Activated CD4-positive, alpha-beta memory T cell treated with anti-CD3 and anti-CD28 coated beads, Interleukin-2, amount 10 ng/mL, durations not matched to agents 7 days and 5 days (primary cell): Measurements from ENCODE around the gene TFCP2. TPM values are rescaled to one million over a fixed set of nuclear protein-coding genes. Genes with fewer than 3 reads are reported as not detected.
"Not testable (repeated sequence)": the region's sequence is repeated elsewhere in the genome, so short reads cannot be mapped to it uniquely, and the experiment has no call there.

Source experiments
- CTCF ChIA-PET: fragments of 350-600 bp; sonication (Branson Sonifier 250); formaldehyde crosslinking; loops from one replicate; lab custom pipeline; 2021; ENCODE audit warnings: antibody characterized with exemption, inconsistent platforms; lab: Charles Lee
- POLR2A ChIA-PET: fragments of 350-600 bp; sonication (Branson Sonifier 250); formaldehyde crosslinking; loops from one replicate; lab custom pipeline; 2021; ENCODE audit warnings: antibody characterized with exemption; lab: Charles Lee
- DNase-seq: peaks from one replicate; pipeline ENCODE4 v3.0.0-alpha.2; 2020
- H3K27ac Mint-ChIP-seq: one replicate; pipeline ENCODE4 v1.8.0; 2021; ENCODE audit warnings: mild to moderate bottlenecking, mixed read lengths
- H3K27me3 Mint-ChIP-seq: one replicate; pipeline ENCODE4 v1.8.0; 2021; ENCODE audit warnings: mixed read lengths
- H3K36me3 Mint-ChIP-seq: one replicate; pipeline ENCODE4 v1.8.0; 2021; ENCODE audit warnings: low read depth, mixed read lengths
- H3K4me1 Mint-ChIP-seq: one replicate; pipeline ENCODE4 v1.8.0; 2021; ENCODE audit warnings: mixed read lengths
- H3K4me3 Mint-ChIP-seq: one replicate; pipeline ENCODE4 v1.8.0; 2021; ENCODE audit warnings: mild to moderate bottlenecking, mixed read lengths
- H3K9me3 Mint-ChIP-seq: one replicate; pipeline ENCODE4 v1.8.0; 2021; ENCODE audit warnings: mixed read lengths
- total RNA-seq, 2 experiments: library from RNA; stranded (reverse); gene quantifications; one replicate each; pipeline ENCODE4 v1.2.3, GENCODE V29; 2021

TFCP2 gene
- total RNA-seq, 2 experiments from 2014 or later, result 34.3 to 35.9 TPM

GRCh38 chr12:51083126-51083833 is 89.7 kb downstream of the TFCP2 start, which contains the start of gene CSRNP2:
CSRNP2 (minus strand) TSS chr12:51083596; CDS start chr12:51076561, 7,035 bp downstream.
- POLR2A ChIA-PET, result interaction anchor here (0.6 to 4.4 kb wide), 22 partner anchors 9 to 319 kb away, joined by 3 to 31 read pairs (median 5); partner anchors contain the start of genes ATF1, BIN2, DAZAP2 and GALNT6
- Mint-ChIP-seq H3K27me3 (no peaks in the 10 kb centered on the region), H3K4me1 (peaks cover 42% of the 10 kb centered on the region), H3K4me3 (peak within 1 kb of the TSS; percentile 92), H3K36me3 (peaks cover 17% of the 10 kb centered on the region), H3K9me3 (no peaks in the 10 kb centered on the region), H3K27ac (peak within 1 kb of the TSS; percentile 71)
- CTCF ChIA-PET, result interaction anchor here (0.6 to 0.9 kb wide), 4 partner anchors 35 to 318 kb away, joined by 3 to 5 read pairs (median 4); partner anchors contain the start of genes LETMD1 and POU6F1
- DNase-seq, result peak; percentile 96

GRCh38 chr12:51082561-51083125 is 90.3 kb downstream of the TFCP2 start:
- H3K9me3 Mint-ChIP-seq, result no peaks in the 10 kb centered on the region
- peaks cover 41% of the 10 kb centered on the region for H3K4me1 Mint-ChIP-seq
- ChIA-PET CTCF (interaction anchor here (0.5 to 0.9 kb wide), 2 partner anchors 317 to 774 kb away, joined by 4 to 5 read pairs; no protein-coding TSS in a partner anchor), POLR2A (interaction anchor here (1.0 to 4.4 kb wide), 17 partner anchors 8 to 319 kb away, joined by 3 to 31 read pairs (median 7); partner anchors contain the start of genes ATF1, BIN2, DAZAP2 and GALNT6)
- DNase-seq, result peak; percentile 35
- H3K4me3 Mint-ChIP-seq, result peak overlapping the region; percentile 92
- H3K27me3 Mint-ChIP-seq, result no peaks in the 10 kb centered on the region
- peak overlapping the region; percentile 71 for H3K27ac Mint-ChIP-seq
- peaks cover 17% of the 10 kb centered on the region for H3K36me3 Mint-ChIP-seq

GRCh38 chr12:51081421-51081820 is 91.5 kb downstream of the TFCP2 start:
- no peak overlapping the region for H3K27ac Mint-ChIP-seq
- H3K4me3 Mint-ChIP-seq, result no peak overlapping the region
- H3K27me3 Mint-ChIP-seq, result no peaks in the 10 kb centered on the region
- DNase-seq, result no peak
- H3K4me1 Mint-ChIP-seq, result peaks cover 38% of the 10 kb centered on the region
- H3K36me3 Mint-ChIP-seq, result peaks cover 17% of the 10 kb centered on the region
- H3K9me3 Mint-ChIP-seq, result no peaks in the 10 kb centered on the region
- ChIA-PET CTCF (interaction anchor here (0.7 to 1.7 kb wide), 2 partner anchors 171 to 970 kb away, joined by 3 read pairs; partner anchors contain the start of gene COX14), POLR2A (interaction anchor here (0.5 to 4.4 kb wide), 6 partner anchors 12 to 199 kb away, joined by 3 to 31 read pairs (median 4); partner anchors contain the start of gene LETMD1)

GRCh38 chr12:51080136-51080535 is 92.8 kb downstream of the TFCP2 start:
- peaks cover 40% of the 10 kb centered on the region for H3K4me1 Mint-ChIP-seq
- no peak for DNase-seq
- H3K36me3 Mint-ChIP-seq, result peaks cover 15% of the 10 kb centered on the region
- no peak overlapping the region for H3K27ac Mint-ChIP-seq
- no peaks in the 10 kb centered on the region for H3K9me3 Mint-ChIP-seq
- ChIA-PET CTCF (interaction anchor here (1.7 kb wide), 1 partner anchor 173 kb away, joined by 3 read pairs; no protein-coding TSS in a partner anchor), POLR2A (interaction anchor here (4.4 kb wide), 1 partner anchor 31 kb away, joined by 31 read pairs; the partner anchor contains the start of gene LETMD1)
- no peak overlapping the region for H3K4me3 Mint-ChIP-seq
- H3K27me3 Mint-ChIP-seq, result no peaks in the 10 kb centered on the region

- Mint-ChIP-seq H3K4me1 (peaks cover 39% of the 10 kb centered on the region), H3K36me3 (peaks cover 15% of the 10 kb centered on the region)
- H3K9me3 Mint-ChIP-seq, DNase-seq, POLR2A ChIA-PET, H3K4me3 Mint-ChIP-seq, H3K27ac Mint-ChIP-seq, H3K27me3 Mint-ChIP-seq: not testable (repeated sequence)
- CTCF ChIA-PET, result interaction anchor here (0.6 kb wide), 1 partner anchor 561 kb away, joined by 4 read pairs; no protein-coding TSS in a partner anchor
Measured at GRCh38 chr12:51078866-51079265, 94.1 kb downstream of the TFCP2 start.

- Mint-ChIP-seq H3K36me3 (peaks cover 19% of the 10 kb centered on the region), H3K4me1 (peaks cover 35% of the 10 kb centered on the region)
- DNase-seq, H3K27me3 Mint-ChIP-seq, H3K27ac Mint-ChIP-seq, POLR2A ChIA-PET, H3K4me3 Mint-ChIP-seq, H3K9me3 Mint-ChIP-seq: not testable (repeated sequence)
- CTCF ChIA-PET, result interaction anchor here (0.6 kb wide), 1 partner anchor 561 kb away, joined by 4 read pairs; no protein-coding TSS in a partner anchor
Measured at GRCh38 chr12:51078346-51078745, 94.6 kb downstream of the TFCP2 start.

GRCh38 chr12:51077930-51078329 is 95.0 kb downstream of the TFCP2 start:
- no peak overlapping the region for H3K4me3 Mint-ChIP-seq
- peaks cover 19% of the 10 kb centered on the region for H3K36me3 Mint-ChIP-seq
- H3K9me3 Mint-ChIP-seq, result no peaks in the 10 kb centered on the region
- ChIA-PET CTCF (no interaction called here), POLR2A (no interaction called here)
- H3K27ac Mint-ChIP-seq, result no peak overlapping the region
- no peaks in the 10 kb centered on the region for H3K27me3 Mint-ChIP-seq
- peaks cover 33% of the 10 kb centered on the region for H3K4me1 Mint-ChIP-seq
- no peak for DNase-seq

GRCh38 chr12:51076236-51076930 is 96.6 kb downstream of the TFCP2 start:
- Mint-ChIP-seq H3K4me3 (no peak overlapping the region), H3K4me1 (peaks cover 18% of the 10 kb centered on the region), H3K9me3 (no peaks in the 10 kb centered on the region), H3K36me3 (peaks cover 20% of the 10 kb centered on the region), H3K27me3 (no peaks in the 10 kb centered on the region), H3K27ac (peak overlapping the region; percentile 40)
- no peak for DNase-seq
- POLR2A ChIA-PET, result interaction anchor here (0.7 to 2.1 kb wide), 6 partner anchors 12 to 162 kb away, joined by 3 to 8 read pairs (median 4); partner anchors contain the start of genes DAZAP2, LETMD1 and SLC11A2
- CTCF ChIA-PET, result interaction anchor here (0.8 to 1.6 kb wide), 4 partner anchors 11 to 265 kb away, joined by 3 to 6 read pairs (median 4); no protein-coding TSS in a partner anchor

GRCh38 chr12:51075390-51075789 is 97.5 kb downstream of the TFCP2 start:
- H3K36me3 Mint-ChIP-seq, result peaks cover 19% of the 10 kb centered on the region
- no peak for DNase-seq
- no peaks in the 10 kb centered on the region for H3K27me3 Mint-ChIP-seq
- CTCF ChIA-PET, result interaction anchor here (1.1 to 1.6 kb wide), 3 partner anchors 143 to 266 kb away, joined by 3 to 6 read pairs (median 5); no protein-coding TSS in a partner anchor
- H3K9me3 Mint-ChIP-seq, result no peaks in the 10 kb centered on the region
- H3K4me3 Mint-ChIP-seq, result no peak overlapping the region
- peaks cover 15% of the 10 kb centered on the region for H3K4me1 Mint-ChIP-seq
- no peak overlapping the region for H3K27ac Mint-ChIP-seq
- POLR2A ChIA-PET, result interaction anchor here (1.2 to 1.6 kb wide), 4 partner anchors 8 to 163 kb away, joined by 4 to 14 read pairs (median 5); partner anchors contain the start of genes CSRNP2, DAZAP2 and SLC11A2

GRCh38 chr12:51071663-51072062 is 101.3 kb downstream of the TFCP2 start:
- no peaks in the 10 kb centered on the region for H3K9me3 Mint-ChIP-seq
- no peak for DNase-seq
- ChIA-PET POLR2A (interaction anchor here (1.0 kb wide), 1 partner anchor 11 kb away, joined by 3 read pairs; the partner anchor contains the start of gene CSRNP2), CTCF (no interaction called here)
- no peaks in the 10 kb centered on the region for H3K27me3 Mint-ChIP-seq
- peaks cover 26% of the 10 kb centered on the region for H3K36me3 Mint-ChIP-seq
- H3K4me3 Mint-ChIP-seq, result no peak overlapping the region
- H3K27ac Mint-ChIP-seq, result no peak overlapping the region
- H3K4me1 Mint-ChIP-seq, result peaks cover 9% of the 10 kb centered on the region

GRCh38 chr12:51070004-51070403 is 102.9 kb downstream of the TFCP2 start:
- POLR2A ChIA-PET, result interaction anchor here (0.6 to 1.3 kb wide), 3 partner anchors 11 to 286 kb away, joined by 3 to 5 read pairs (median 4); partner anchors contain the start of gene CSRNP2
- DNase-seq, result no peak
- Mint-ChIP-seq H3K4me3 (no peak overlapping the region), H3K9me3 (no peaks in the 10 kb centered on the region), H3K4me1 (peaks cover 1% of the 10 kb centered on the region), H3K27me3 (no peaks in the 10 kb centered on the region), H3K27ac (no peak overlapping the region), H3K36me3 (peaks cover 32% of the 10 kb centered on the region)
- CTCF ChIA-PET, result interaction anchor here (1.2 kb wide), 1 partner anchor 148 kb away, joined by 3 read pairs; no protein-coding TSS in a partner anchor

- Mint-ChIP-seq H3K4me3 (no peak overlapping the region), H3K4me1 (no peaks in the 10 kb centered on the region), H3K27ac (no peak overlapping the region), H3K27me3 (no peaks in the 10 kb centered on the region), H3K36me3 (peaks cover 35% of the 10 kb centered on the region), H3K9me3 (no peaks in the 10 kb centered on the region)
- ChIA-PET POLR2A (no interaction called here), CTCF (no interaction called here)
- DNase-seq, result no peak
Measured at GRCh38 chr12:51067771-51068170, 105.2 kb downstream of the TFCP2 start.
